Prostate gland (tissue), 2 donors: ENCODE measurements around the gene STRN3.

ENCODE experiments used
- CTCF ChIP-seq, 4 experiments: fragments of 200-600 bp in 2 of 4; fragments of 450-650 bp in 2 of 4; sonication (generic) in 2 of 4; IDR thresholded peaks; 1 replicate in 3 of 4; 2 replicates in 1 of 4; pipeline ENCODE4 v1.5.1; 2016 to 2019; ENCODE audit warnings: antibody characterized with exemption in 4 of 4, mild to moderate bottlenecking in 2 of 4, moderate library complexity in 2 of 4
- POLR2A ChIP-seq: fragments of 450-650 bp; IDR thresholded peaks from one replicate; pipeline ENCODE4 v1.6.1; 2016; ENCODE audit warnings: antibody characterized with exemption, mild to moderate bottlenecking
- POLR2AphosphoS5 ChIP-seq: sonication (generic); formaldehyde crosslinking; IDR thresholded peaks from one replicate; pipeline ENCODE4 v1.6.1; 2017; ENCODE audit warnings: antibody characterized with exemption

DNA sequence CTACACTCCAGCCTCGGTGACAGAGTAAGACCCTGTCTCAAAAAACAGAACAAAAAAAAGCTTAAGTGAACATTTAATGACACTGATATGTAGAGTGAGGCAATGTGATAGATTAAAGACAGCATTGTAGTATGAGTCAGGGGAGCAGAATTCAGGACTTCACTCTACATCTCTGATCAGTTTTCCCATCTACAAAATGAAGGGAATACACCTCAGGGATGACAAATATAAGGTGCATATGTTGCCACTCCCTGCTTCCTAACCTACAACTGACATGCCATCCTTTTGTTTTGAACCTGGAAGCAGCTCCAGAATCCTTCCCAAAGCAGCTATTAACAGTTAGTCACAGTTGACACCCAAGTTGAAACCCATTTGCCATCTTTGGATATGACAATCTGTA is 30.9 kb upstream of the STRN3 start:
- no peak for TF ChIP-seq CTCF (IDR thresholded peaks at IDR 0.05)
- no peak for TF ChIP-seq POLR2A
- TF ChIP-seq POLR2AphosphoS5: no peak
